HepG2 (cell line): ENCODE results near the gene RAPGEF2. TPM values are rescaled to one million over a fixed set of nuclear protein-coding genes. Genes with fewer than 3 reads are reported as not detected.

Experiments used
- ATAC-seq: fragments of 200-7000 bp; cut with Tn5 transposase; 3 replicates; pipeline ENCODE4 v1.9.1; 2020; ENCODE audit warnings: mild to moderate bottlenecking, moderate library complexity
- BruUV-seq: library from RNA; stranded (reverse); fragments of 400-500 nt; replicated peaks from 2 replicates; lab custom pipeline; 2021; lab: Mats Ljungman, UMichigan
- CTCF ChIA-PET: fragments of 300-600 bp; formaldehyde crosslinking; extraction: SDS; loops from one replicate; lab custom pipeline; 2021; ENCODE audit warnings: low total read pairs, inconsistent platforms, low intra/inter-chr PET ratio; lab: Yijun Ruan, JAX
- POLR2A ChIA-PET: fragments of 350-600 bp; sonication (Branson Sonifier 250); formaldehyde crosslinking; loops from one replicate; lab custom pipeline; 2020; ENCODE audit warnings: antibody characterized with exemption, inconsistent platforms; lab: Yijun Ruan, JAX
- DNase-seq: peaks from one replicate; pipeline ENCODE4 v3.0.0-alpha.2; 2015; ENCODE audit warnings: low spot score
- FAIRE-seq: peaks from 3 replicates; lab custom pipeline; 2011; peaks lifted over from hg19 to GRCh38; lab: Jason Lieb, UNC
- H2AFZ ChIP-seq: one replicate; pipeline ENCODE4 v1.6.1; 2011; ENCODE audit warnings: low read length, inconsistent platforms
- H3K27ac ChIP-seq: fragments of 300-600 bp; 3 replicates; pipeline ENCODE4 v1.8.0; 2011; ENCODE audit warnings: mixed run types, mild to moderate bottlenecking, mixed read lengths, low read length, inconsistent platforms; ENCODE audit not compliant: insufficient read depth; ENCODE audit errors: extremely low read length
- H3K27me3 ChIP-seq, 2 experiments: fragments of 200-600 bp in 1 of 2; 2 replicates in 1 of 2; 3 replicates in 1 of 2; pipeline versions ENCODE4 v1.6.0 to v1.8.0; 2011; ENCODE audit warnings: low read length in 2 of 2, mild to moderate bottlenecking in 2 of 2, moderate library complexity in 2 of 2, inconsistent platforms in 1 of 2; ENCODE audit not compliant: insufficient read depth in 2 of 2, control insufficient read depth in 1 of 2
- H3K36me3 ChIP-seq, 2 experiments: fragments of 200-600 bp in 1 of 2; replicated peaks in 1 of 2; 2 replicates in 1 of 2; 3 replicates in 1 of 2; pipeline versions ENCODE4 v1.5.1 to v1.8.0; 2011; ENCODE audit warnings: low read length in 2 of 2, inconsistent platforms in 1 of 2; ENCODE audit not compliant: insufficient read depth in 2 of 2, control insufficient read depth in 1 of 2
- H3K4me1 ChIP-seq: 2 replicates; pipeline ENCODE4 v1.5.1; 2012; ENCODE audit warnings: low read length, inconsistent platforms; ENCODE audit not compliant: insufficient read depth
- H3K4me2 ChIP-seq: 2 replicates; pipeline ENCODE4 v1.6.0; 2011; ENCODE audit warnings: low read depth, low read length, inconsistent platforms
- H3K4me3 ChIP-seq, 3 experiments: fragments of 200-600 bp in 1 of 3; sonication (generic), shearing (Covaris generic) in 1 of 3; replicated peaks in 1 of 3; 2 replicates each; pipeline ENCODE4 v1.5.1; 2011 to 2016; ENCODE audit warnings: low read length in 3 of 3, inconsistent platforms in 2 of 3, low read depth in 2 of 3, mild to moderate bottlenecking in 2 of 3, control low read depth in 1 of 3, mixed read lengths in 1 of 3; ENCODE audit not compliant: insufficient read depth in 1 of 3
- H3K79me2 ChIP-seq: one replicate; pipeline ENCODE4 v1.6.1; 2011; ENCODE audit warnings: low read length, inconsistent platforms; ENCODE audit not compliant: insufficient read depth
- H3K9ac ChIP-seq: 2 replicates; pipeline ENCODE4 v1.6.0; 2011; ENCODE audit warnings: mild to moderate bottlenecking, low read depth, low read length, inconsistent platforms; ENCODE audit not compliant: insufficient read depth
- H3K9me3 ChIP-seq: 2 replicates; pipeline ENCODE4 v1.5.1; 2012; ENCODE audit warnings: mild to moderate bottlenecking, low read length
- H4K20me1 ChIP-seq: 2 replicates; pipeline ENCODE4 v1.6.0; 2011; ENCODE audit warnings: inconsistent platforms, mild to moderate bottlenecking, low read length, moderate library complexity; ENCODE audit not compliant: insufficient read depth
- ATRX ChIP-seq: sonication (generic); formaldehyde crosslinking; IDR thresholded peaks from 2 replicates; pipeline ENCODE4 v1.4.0; 2020; ENCODE audit warnings: missing genetic modification reagents, borderline replicate concordance
- CCAR2 ChIP-seq: fragments of 200-400 bp; formaldehyde crosslinking; optimal IDR thresholded peaks from 2 replicates; pipeline ENCODE3; 2018; ENCODE audit warnings: low read depth, mild to moderate bottlenecking, low read length, moderate library complexity
- ZNF337 ChIP-seq: sonication (generic); formaldehyde crosslinking; IDR thresholded peaks from 2 replicates; pipeline ENCODE4 v1.5.1; 2020; ENCODE audit warnings: missing genetic modification reagents, low read depth, mild to moderate bottlenecking, borderline replicate concordance
- ZNF354B ChIP-seq: sonication (generic); formaldehyde crosslinking; IDR thresholded peaks from 2 replicates; pipeline ENCODE4 v1.8.0; 2022; ENCODE audit warnings: mild to moderate bottlenecking, missing genetic modification reagents
- ZNF772 ChIP-seq: sonication (generic); formaldehyde crosslinking; IDR thresholded peaks from 2 replicates; pipeline ENCODE4 v1.5.0; 2020; ENCODE audit warnings: mild to moderate bottlenecking, missing genetic modification reagents
- WGBS: methylation state at CpG from one replicate; pipeline ENCODE4 v1.1.6; 2017; ENCODE audit warnings: low lambda C conversion rate; 5-methylcytosine and 5-hydroxymethylcytosine counted together
- in situ Hi-C: cut with HindIII; loops from 2 replicates; pipeline ENCODE4 v1.10.0; 2017; ENCODE audit warnings: low pct_unique_long_range_greater_than_20kb; ENCODE audit not compliant: extremely low pct_ligation_motif_present
- intact Hi-C: fragments of 100-400 bp; cut with micrococcal nuclease; formaldehyde crosslinking; loops from one replicate; pipeline ENCODE4 v1.10.0; 2022; ENCODE audit not compliant: unreplicated experiment
- polyA plus RNA-seq, 8 experiments: library from polyadenylated mRNA; depleted of rRNA in 3 of 8; stranded (reverse) in 7 of 8; unstranded in 1 of 8; fragments of >200 nt; fragmentation: Illumina TruSeq in 4 of 8; extraction: Trizol in 4 of 8; gene quantifications; 2 replicates each; pipeline versions ENCODE4 v1.2.1 to v1.2.3, GENCODE V29; 2011 to 2016; ENCODE audit warnings: low read depth in 4 of 8, missing spikeins in 1 of 8, mixed read lengths in 1 of 8; ENCODE audit not compliant: insufficient read depth in 1 of 8
- total RNA-seq, 5 experiments: library from RNA; depleted of rRNA; stranded (reverse); fragments of >200 nt; fragmentation: Illumina TruSeq; extraction: Trizol; gene quantifications; 2 replicates each; pipeline ENCODE4 v1.2.3, GENCODE V29; 2016; ENCODE audit warnings: low read depth in 1 of 5
- TF ChIP-seq, protein P1 (sequence below): sonication (generic); formaldehyde crosslinking; IDR thresholded peaks from 2 replicates; pipeline ENCODE4 v1.4.0; 2020; ENCODE audit warnings: low read depth, missing genetic modification reagents
- TF ChIP-seq, protein P2 (sequence below), 2 experiments: fragments of 450-650 bp in 1 of 2; sonication (generic) in 1 of 2; formaldehyde crosslinking in 1 of 2; IDR thresholded peaks; 2 replicates each; pipeline versions ENCODE4 v1.6.1 to v1.8.0; 2016 to 2022; ENCODE audit warnings: antibody characterized with exemption in 1 of 2, mild to moderate bottlenecking in 1 of 2, missing genetic modification reagents in 1 of 2

RAPGEF2 gene
- total and polyA plus RNA-seq, 2 of the 13 experiments (the other 11 are each of a cell fraction or from before 2014, with no cell fraction given) = 19.2 to 23.0 TPM

DNA sequence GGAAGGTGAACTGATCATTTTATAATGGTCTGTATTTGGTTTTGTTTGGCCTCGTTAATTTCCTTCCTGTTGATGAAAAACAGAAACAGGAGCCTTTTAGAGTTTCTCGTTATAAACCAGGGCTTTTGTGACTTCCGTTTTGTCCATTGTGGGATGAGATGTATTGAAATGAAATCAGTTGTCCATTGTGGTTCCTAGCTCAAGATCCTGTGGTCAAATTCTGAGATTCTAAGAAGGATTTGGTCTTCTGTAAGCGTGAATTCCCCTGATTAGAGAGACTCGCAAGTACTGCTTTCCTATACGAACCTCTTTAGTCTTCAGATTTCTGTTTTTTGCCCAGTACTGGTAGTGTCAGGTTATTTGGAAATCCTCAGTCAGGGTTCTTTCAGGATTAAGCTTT, 101.7 kb downstream of the RAPGEF2 start:
- ChIA-PET POLR2A (no interaction called here), CTCF (no interaction called here)
- Histone ChIP-seq H3K27me3 (no peaks in the 10 kb centered on the region), H3K27ac (no peak overlapping the region), H3K79me2 (no peaks in the 10 kb centered on the region), H3K9me3 (no peaks in the 10 kb centered on the region), H3K36me3 (no peaks in the 10 kb centered on the region), H3K9ac (no peak overlapping the region), H4K20me1 (no peaks in the 10 kb centered on the region), H3K4me2 (no peak overlapping the region), H2AFZ (no peak overlapping the region), H3K4me1 (peaks cover 13% of the 10 kb centered on the region), H3K4me3 (no peak overlapping the region)
- FAIRE-seq (no peak), DNase-seq (no peak), ATAC-seq (no peak)
- in situ Hi-C loops = loop anchor here (5.0 to 10.0 kb wide), 2 partner anchors 352 to 480 kb away; partner anchors contain the start of gene PPID
- WGBS = 96% methylated on average over 6 of the region's 6 CpGs
- no TSS peak for BruUV-seq
- intact Hi-C loops = loop anchor here (5.0 to 10.0 kb wide), 2 partner anchors 110 to 537 kb away; no protein-coding TSS in a partner anchor
- TF ChIP-seq, protein P1, sequence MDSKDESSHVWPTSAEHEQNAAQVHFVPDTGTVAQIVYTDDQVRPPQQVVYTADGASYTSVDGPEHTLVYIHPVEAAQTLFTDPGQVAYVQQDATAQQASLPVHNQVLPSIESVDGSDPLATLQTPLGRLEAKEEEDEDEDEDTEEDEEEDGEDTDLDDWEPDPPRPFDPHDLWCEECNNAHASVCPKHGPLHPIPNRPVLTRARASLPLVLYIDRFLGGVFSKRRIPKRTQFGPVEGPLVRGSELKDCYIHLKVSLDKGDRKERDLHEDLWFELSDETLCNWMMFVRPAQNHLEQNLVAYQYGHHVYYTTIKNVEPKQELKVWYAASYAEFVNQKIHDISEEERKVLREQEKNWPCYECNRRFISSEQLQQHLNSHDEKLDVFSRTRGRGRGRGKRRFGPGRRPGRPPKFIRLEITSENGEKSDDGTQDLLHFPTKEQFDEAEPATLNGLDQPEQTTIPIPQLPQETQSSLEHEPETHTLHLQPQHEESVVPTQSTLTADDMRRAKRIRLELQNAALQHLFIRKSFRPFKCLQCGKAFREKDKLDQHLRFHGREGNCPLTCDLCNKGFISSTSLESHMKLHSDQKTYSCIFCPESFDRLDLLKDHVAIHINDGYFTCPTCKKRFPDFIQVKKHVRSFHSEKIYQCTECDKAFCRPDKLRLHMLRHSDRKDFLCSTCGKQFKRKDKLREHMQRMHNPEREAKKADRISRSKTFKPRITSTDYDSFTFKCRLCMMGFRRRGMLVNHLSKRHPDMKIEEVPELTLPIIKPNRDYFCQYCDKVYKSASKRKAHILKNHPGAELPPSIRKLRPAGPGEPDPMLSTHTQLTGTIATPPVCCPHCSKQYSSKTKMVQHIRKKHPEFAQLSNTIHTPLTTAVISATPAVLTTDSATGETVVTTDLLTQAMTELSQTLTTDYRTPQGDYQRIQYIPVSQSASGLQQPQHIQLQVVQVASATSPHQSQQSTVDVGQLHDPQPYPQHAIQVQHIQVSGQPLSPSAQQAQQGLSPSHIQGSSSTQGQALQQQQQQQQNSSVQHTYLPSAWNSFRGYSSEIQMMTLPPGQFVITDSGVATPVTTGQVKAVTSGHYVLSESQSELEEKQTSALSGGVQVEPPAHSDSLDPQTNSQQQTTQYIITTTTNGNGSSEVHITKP = no peak
- TF ChIP-seq ZNF354B (CRISPR knock-in tag) = no peak
- TF ChIP-seq ATRX (CRISPR knock-in tag) = no peak
- no peak for TF ChIP-seq CCAR2
- TF ChIP-seq ZNF772 (CRISPR knock-in tag) = no peak
- TF ChIP-seq ZNF337 (CRISPR knock-in tag) = no peak
- TF ChIP-seq, protein P2, sequence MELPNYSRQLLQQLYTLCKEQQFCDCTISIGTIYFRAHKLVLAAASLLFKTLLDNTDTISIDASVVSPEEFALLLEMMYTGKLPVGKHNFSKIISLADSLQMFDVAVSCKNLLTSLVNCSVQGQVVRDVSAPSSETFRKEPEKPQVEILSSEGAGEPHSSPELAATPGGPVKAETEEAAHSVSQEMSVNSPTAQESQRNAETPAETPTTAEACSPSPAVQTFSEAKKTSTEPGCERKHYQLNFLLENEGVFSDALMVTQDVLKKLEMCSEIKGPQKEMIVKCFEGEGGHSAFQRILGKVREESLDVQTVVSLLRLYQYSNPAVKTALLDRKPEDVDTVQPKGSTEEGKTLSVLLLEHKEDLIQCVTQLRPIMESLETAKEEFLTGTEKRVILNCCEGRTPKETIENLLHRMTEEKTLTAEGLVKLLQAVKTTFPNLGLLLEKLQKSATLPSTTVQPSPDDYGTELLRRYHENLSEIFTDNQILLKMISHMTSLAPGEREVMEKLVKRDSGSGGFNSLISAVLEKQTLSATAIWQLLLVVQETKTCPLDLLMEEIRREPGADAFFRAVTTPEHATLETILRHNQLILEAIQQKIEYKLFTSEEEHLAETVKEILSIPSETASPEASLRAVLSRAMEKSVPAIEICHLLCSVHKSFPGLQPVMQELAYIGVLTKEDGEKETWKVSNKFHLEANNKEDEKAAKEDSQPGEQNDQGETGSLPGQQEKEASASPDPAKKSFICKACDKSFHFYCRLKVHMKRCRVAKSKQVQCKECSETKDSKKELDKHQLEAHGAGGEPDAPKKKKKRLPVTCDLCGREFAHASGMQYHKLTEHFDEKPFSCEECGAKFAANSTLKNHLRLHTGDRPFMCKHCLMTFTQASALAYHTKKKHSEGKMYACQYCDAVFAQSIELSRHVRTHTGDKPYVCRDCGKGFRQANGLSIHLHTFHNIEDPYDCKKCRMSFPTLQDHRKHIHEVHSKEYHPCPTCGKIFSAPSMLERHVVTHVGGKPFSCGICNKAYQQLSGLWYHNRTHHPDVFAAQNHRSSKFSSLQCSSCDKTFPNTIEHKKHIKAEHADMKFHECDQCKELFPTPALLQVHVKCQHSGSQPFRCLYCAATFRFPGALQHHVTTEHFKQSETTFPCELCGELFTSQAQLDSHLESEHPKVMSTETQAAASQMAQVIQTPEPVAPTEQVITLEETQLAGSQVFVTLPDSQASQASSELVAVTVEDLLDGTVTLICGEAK (IDR thresholded peaks at IDR 0.05) = no peak
- TF ChIP-seq, protein P2 (CRISPR knock-in tag; IDR thresholded peaks at IDR 0.05) = no peak
